22Rv1 (cell line): ENCODE results near the gene RETN.

Source experiments
- CTCF ChIP-seq: fragments of 450-650 bp; IDR thresholded peaks from 2 replicates; pipeline ENCODE4 v1.5.1; 2017; ENCODE audit warnings: mild to moderate bottlenecking
- ZFX ChIP-seq: fragments of 450-650 bp; IDR thresholded peaks from 2 replicates; pipeline ENCODE4 v1.6.1; 2017; ENCODE audit warnings: antibody characterized with exemption, borderline replicate concordance

DNA sequence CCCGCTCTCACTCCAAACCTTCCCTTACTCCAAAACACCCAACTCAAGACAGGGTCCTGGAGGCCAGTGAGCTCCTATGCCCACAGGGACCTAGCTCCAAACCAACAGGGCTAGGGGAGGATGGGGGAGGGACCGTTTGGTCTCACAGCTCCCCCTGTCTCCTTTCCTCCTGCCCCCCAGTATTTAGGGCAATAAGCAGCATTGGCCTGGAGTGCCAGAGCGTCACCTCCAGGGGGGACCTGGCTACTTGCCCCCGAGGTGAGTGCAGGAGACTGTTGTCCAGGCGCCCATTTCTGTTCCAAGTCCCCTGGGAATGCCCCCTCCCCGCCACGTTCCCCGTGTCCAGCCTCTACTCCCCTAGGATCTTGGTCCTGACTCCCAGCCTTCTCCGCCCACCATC, 792 bp downstream of the RETN start:
- TF ChIP-seq CTCF (no peak), ZFX (no peak)
